GM19452 (cell line): ENCODE data around the gene OR10H1.
"Not testable (repeated sequence)": the region's sequence is repeated elsewhere in the genome, so short reads cannot be mapped to it uniquely, and the experiment has no call there.

Experiments
- ATAC-seq: cut with Tn5 transposase; IDR thresholded peaks from one replicate; pipeline ENCODE4 v1.9.1; 2021; ENCODE audit not compliant: unreplicated experiment

The OR10H1 gene

DNA sequence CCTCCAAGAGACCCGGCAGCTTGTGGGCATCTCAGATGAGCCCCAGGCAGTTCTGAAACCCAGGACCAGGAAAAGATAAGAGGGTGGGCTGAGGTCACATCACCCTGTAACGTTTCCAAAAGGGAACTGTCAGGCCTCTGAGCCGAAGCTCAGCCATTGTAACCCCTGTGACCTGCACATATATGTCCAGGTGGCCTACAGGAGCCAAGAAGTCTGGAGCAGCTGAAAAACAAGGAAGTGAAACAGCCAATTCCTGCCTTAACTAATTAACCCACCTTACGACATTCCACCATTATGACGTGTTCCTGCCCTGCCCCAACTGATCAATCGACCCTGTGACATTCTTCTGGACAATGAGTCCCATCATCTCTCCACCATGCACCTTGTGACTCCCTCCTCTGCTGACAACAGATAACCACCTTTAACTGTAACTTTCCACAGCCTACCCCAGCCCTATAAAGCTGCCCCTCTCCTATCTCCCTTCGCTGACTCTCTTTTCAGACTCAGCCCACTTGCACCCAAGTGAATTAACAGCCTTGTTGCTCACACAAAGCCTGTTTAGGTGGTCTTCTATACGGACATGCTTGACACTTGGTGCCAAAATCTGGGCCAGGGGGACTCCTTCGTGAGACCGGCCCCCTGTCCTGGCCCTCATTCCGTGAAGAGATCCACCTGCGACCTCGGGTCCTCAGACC, 13.3 kb upstream of the OR10H1 start:
- not testable (repeated sequence) for ATAC-seq

DNA sequence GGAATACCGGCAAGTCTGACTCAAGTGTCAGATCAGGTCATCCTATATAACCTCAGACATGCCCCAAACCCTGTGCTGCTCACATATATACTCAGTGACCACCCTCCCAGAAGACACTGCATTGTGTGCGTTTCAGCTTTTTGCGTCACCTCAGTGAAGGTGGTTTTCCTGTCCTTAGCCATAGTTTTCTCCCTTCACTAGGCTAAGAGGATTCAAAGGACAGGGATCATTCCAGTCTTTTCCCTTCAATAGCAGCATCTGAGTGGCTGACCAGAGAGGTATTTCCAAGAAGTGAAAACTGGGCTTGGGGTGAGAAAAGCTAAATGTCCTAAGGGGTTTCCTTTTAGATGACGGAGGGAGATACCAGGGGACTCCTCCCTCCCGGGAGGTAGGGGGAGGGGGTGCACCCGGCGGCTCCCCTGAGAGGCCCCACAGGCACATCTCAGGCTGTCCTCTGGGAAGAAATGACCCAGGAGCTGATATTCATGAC, 12.7 kb upstream of the OR10H1 start:
- ATAC-seq, result no peak

DNA sequence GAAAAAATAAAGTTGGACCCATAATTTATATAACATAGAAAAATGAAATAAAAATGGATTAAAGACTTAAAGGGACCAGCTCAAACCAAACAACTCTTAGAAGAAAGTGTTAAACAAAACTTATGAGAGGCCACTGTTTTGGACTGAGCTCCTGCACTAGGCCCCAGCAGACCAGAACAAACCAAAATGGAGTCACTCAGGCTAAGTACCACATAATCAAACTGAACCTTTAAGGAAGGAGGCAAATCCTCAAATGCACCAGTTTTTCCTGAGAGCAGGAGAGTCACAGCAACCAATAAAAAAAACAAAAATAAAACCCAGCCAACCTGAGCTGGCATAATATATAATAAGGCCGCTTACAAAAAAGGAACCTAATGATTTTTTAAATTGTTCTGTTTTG, 10.3 kb upstream of the OR10H1 start:
- no peak for ATAC-seq

DNA sequence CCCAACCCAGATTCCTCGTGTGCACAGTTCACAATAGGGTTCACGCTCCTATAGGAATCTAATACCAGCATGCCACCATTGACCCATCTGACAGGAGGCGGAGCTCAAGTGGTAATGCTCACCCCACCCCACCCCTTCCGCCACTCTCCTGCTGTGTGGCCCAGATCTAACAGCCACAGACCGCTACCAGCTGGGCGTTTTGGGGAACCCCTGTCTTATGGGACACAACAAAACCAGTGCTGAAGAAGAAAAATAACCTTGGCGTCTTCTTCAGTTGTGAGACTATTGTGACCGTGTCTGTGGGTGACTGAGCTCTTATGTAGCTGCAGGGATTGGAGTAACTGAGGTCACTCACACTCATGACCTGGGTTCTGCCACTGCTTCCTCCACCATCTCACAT, 5.2 kb upstream of the OR10H1 start:
- no peak for ATAC-seq

DNA sequence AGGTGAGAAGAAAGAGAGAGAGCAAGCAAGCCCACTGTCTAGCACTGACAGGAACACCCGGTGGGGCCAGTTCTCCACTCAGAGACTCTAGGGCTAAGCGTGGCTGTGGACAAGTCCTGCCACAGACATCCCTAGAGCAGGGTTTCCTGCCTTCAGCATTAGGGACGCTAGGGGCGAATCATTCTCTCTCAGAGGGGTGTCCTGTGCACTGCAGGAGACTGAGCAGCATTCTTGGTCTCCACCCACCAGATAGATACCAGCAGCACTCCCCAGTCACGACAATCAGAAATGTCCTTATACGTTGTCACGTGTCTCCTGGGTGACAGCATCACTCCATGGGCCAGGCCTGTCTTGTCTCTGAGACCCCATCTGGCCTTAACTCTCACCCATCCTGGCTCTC, 1.5 kb downstream of the OR10H1 start:
- no peak for ATAC-seq

DNA sequence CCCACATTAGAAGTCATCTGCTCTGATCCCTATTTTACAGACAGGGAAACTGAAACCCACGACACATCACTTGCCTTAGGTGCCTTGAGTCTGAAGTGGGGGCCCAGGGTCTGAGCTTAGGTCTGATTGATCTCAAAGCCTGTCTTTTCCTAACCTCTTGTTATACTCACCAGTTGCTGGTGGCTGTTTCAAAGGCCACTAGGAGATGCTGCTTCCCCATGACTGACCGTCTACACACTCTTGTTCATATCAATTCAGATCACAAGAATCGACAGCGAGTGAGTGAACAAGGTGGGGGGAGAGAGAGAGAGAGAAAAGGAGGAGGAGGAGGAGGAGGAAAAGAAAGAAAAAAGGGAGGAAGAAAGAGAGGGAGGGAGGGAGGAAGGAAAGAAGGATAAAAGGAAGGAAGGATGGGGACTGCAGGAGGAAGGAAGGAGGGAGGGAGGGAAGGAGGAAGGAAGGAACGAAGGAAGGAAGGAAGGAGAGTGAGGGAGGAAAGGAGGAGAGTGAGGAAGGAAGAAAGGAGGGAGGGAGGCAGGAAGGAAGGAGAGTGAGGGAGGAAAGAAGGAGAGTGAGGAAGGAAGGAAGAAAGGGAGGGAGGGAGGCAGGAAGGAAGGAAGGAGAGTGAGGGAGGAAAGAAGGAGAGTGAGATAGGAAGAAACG, 3.3 kb downstream of the OR10H1 start:
- no peak for ATAC-seq

DNA sequence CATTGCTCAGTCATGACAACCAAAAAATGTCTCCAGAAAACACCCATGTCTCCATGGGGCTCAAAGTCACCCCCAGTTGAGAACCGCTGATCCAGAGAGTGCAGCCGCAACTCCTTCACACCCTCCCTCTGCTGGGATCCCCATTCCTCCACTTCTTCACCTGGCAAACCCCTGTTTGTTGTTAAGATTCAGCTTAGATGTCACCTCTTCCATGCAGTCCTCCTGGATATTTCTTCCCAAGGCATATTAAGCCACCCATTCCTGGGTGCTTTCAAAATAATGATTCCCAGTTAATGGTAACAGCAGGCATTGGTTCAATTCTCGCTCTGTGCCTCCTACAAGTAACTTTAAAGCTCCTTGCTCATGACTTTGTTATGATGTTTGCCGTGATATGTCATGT, 4.0 kb downstream of the OR10H1 start:
- ATAC-seq, result no peak

DNA sequence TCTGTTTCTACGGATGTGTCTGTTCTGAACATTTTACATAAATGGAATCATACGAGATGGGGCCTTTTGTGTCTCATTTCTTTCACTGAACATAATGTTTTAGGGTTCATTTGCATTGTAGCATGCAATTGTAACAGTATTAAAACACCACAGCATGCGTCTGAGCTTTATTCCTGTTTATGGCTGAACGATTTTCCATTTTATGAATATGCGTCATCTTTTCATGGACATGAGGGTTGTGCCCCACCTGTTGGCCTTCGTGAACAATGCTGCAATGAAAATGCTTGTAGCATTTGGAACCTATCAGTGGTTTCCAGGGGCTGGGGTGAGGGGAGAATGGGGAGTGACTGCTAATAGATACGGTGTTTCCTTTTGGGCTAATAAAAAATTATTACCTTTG, 5.1 kb downstream of the OR10H1 start:
- no peak for ATAC-seq

DNA sequence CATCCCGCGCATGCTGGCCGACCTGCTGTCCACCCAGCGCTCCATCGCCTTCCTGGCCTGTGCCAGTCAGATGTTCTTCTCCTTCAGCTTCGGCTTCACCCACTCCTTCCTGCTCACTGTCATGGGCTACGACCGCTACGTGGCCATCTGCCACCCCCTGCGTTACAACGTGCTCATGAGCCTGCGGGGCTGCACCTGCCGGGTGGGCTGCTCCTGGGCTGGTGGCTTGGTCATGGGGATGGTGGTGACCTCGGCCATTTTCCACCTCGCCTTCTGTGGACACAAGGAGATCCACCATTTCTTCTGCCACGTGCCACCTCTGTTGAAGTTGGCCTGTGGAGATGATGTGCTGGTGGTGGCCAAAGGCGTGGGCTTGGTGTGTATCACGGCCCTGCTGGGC, 21.2 kb downstream of the OR10H1 start:
- not testable (repeated sequence) for ATAC-seq

DNA sequence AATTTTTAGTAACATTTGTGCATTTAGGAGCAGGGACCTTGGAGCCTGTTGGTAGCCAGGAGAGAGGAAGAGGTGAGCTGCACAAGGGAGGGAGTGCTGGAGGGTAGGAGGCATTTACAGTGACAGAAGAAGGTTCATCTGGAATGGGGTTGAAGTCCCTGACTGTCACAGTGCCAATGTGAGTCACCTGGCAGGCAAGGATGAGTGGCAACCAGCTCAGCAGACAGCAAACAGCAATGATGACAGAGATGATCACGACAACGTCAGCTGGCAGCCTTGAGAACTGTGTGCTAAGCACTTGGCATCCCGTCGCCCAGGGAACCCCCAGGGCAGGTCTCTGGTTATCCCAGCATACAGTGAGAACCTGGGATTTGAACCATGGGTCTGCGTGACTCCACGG, 25.4 kb downstream of the OR10H1 start:
- no peak for ATAC-seq

DNA sequence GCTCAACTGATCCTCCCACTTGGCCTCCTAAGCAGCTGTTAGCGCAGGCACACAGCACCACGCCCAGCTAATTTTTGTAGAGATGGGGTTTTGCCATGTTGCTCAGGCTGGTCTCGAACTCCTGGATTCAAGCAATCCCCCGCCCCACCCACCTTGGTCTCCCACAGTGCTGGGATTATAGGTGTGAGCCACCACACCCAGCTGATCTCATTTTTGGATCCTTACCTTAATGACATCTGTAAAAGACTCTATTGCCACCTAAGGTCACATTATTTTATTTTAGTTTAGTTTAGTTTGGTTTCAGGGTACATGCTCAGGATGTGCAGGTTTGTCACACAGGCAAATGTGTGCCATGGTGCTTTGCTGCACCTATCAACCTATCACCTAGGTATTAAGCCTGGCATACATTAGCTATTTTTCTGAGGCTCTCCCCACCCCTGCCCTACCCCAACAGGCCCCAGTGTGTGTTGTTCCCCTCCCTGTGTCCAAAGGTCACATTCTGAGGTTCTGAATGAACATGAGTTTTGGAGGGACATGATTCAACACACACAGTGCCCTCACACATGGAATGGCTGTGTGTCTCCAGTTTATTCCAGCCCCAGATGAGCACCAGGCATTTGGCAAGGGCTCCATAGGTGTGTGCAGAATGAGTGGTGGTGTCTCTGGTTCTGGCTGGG, 26.7 kb downstream of the OR10H1 start:
- ATAC-seq, result no peak

DNA sequence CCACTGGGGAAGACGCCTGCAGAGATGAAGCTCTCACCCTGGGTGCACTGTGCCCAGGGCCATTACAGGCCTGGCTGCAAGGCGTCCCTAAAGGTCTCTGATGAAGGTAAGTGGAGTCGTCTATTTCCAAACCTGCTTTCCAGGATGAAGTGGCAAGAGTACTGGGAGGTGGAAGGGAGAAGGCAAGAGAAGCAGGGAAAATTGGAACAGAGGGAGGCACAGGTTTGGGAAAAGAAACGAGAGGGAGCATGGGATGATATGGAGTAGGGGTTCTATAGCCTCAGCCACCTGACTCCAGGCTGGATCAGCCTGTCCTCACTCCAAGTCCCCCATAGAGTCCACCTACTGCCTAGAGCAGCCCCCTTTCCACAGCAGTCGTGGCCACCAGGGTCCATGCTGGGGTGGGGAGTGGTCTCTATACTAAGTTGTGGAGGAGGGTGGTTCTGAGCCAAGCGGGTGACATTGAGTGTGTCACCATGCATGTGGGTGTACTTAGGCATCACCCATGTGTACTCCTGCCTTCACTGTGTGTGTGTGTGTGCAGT, 27.8 kb downstream of the OR10H1 start, which contains the start of gene OR10H5:
OR10H5 (plus strand) TSS at position 51 of the 545 bp plus-strand sequence. CDS start 6,388 bp downstream, outside the sequence.
- ATAC-seq, result no peak

DNA sequence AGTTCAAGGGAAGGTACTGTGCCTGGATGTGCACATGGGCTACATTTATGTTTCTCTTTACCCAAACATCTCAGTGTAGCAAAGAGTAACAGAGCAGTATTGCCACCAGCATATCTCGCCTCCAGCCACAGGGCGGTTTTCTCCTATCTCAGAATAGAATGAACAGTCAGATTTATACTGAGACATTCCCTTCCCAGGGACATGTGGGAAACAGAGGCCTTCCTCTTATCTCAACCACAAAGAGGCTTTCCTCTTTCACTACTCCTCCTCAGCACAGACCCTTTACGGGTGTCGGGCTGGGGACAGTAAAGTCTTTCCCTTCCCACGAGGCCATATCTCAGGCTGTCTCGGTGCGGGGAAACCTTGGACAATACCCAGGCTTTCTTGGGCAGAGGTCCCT, 32.6 kb downstream of the OR10H1 start:
- not testable (repeated sequence) for ATAC-seq

DNA sequence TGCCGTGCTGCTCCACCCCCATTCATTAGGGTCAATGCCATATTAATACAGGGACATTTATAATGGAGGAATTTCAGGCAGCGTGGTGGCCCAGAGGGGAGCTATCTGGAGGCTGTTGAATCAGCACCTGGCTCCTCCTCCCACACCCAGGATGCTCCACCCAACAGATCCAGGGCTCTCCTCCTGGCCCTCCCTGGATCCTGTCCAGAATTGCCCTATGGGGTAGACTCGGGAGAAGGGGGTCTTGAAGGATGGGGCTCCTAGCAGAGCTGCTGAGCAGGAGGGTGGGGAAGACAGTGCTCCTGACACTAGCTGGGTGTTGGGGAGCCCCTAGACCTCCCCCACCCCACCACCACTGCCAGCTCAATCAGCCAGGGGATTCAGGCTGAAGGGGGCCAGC, 33.3 kb downstream of the OR10H1 start:
- ATAC-seq, result no peak

DNA sequence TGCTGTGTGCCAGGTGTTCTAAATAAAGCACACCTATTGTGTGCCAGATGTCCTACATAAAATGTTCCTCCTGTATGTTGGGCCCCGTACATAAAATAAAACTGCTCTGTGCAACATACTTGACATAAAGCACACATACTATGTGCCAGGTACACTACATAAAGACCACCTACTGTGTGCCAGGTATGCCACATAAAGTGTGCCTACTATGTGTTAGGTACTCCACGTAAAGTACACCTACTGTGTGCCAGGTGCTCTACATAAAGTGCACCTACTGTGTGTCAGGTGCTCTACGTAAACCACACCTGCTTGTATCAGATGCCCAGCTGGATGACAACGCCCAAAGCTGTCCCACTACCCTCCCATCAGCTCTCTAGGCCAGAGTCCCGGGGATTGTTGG, 33.8 kb downstream of the OR10H1 start:
- ATAC-seq, result no peak

DNA sequence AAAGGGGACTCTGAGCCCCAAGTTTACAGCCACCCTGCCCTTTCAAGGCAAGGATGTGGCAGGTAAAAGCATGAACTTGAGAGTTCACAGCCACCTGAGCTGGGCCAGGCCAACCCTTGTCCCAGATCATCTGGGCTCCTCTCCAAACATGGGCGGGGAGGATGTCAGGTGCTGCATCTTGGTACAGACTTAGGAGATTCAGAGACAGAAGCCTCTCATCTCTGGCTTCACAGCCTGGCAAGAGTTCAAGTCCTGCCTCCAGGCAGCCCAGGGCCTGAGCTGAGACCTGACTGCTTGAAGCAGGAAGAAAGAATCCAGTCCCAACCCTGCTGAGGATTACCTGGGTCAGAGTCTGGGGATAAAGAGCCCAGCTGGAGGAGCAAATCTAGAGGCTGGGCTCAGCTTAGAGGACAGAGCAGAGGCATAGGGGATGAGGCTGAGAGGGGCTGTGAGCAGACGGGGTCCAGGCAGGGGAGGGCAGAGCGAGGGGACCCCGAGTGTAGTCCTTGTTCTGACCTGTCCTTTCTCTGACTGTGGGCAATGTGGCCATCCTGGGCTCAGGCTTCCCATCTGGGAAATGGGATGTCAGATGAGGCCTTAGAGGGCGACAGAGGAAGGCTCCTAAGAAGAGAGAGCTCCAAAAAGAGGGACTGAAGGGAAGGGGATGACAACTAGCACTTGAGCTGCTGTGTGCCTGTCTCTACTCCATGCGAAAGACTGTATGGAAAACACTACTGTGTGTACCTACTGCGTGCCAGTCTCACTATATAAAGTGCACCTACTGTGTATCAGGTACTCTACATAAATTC, 34.6 kb downstream of the OR10H1 start:
- no peak for ATAC-seq

DNA sequence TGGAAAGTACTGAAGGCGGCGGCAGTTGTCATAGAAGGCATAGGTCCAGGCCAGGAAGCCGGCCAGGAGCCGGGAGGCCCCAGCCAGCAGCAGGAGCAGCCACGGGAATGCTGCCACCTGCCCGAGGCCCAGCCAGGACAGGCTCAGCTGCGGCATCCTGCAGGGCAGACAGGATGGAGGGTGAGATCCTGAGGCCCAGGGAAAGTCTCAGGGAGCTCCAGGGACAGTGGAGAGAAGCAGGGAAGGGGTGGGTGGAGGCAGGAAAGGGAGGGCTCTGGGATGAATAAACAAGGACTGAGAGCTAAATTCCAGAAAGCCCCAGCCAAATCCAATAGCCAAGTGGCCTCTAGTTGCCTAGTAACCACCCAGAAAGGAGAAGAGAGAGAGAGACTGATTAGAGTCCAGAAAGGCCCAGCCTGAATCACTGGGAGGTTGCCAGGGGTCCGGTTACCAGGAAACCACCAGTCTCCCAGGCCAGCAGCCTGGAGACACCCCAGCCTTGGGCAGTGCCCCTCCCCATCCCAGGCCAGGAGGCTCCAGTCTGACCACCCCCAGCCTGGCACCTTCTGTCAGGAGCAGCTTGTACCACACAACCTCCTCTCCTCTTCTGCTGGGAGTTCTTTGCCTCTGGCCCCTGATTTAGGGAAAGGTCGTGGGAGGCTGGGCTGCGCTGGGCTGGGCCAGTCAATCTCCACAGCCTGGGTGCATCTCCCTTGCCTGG, 35.5 kb downstream of the OR10H1 start:
- ATAC-seq, result no peak

DNA sequence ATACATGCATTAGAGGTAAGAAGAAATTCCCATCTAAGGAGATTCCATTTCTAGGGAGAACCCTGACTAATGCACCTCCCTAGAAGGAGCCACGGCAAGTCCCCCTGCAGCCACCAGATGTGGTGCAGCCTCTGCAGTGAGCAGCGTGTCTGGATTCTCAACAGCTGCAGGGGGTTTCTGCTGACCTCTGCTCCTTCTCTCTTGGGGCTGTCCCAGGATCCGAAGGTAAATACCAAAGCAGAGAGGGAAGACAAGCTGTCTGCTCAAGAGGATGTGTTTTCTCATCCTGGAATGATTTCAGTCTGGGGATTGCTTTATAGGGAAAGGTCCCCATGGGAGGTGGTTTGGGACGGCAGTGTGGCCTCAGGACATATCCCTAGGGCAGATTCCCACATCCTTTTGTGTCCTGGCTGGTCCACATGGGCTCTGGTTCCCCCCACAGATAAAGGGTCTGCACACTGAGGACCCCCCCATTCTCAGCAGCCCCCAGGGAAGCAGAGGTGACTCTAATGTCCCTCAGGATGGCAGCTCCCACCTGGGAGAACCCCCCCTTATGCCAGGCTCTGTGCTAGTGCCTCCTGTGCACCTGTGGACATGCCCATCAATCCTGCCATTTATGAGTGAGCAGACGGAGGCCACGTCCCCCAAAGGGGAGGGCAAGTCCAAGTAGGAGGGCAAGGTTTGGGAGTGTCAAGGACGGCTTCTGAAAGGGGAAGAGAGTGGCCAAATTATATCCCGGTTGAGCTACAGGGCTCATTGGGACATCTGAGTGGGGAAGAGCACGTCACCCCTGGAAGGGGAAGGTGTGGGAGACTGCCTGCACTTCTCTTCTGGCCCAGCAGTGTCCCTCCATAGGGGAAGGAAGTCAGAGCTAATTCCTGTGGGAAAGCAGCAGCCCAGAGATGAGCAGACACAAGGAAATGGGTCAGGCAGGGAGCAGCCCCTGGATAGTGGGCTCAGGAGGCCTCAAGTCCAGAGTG, 38.2 kb downstream of the OR10H1 start:
- ATAC-seq, result no peak

DNA sequence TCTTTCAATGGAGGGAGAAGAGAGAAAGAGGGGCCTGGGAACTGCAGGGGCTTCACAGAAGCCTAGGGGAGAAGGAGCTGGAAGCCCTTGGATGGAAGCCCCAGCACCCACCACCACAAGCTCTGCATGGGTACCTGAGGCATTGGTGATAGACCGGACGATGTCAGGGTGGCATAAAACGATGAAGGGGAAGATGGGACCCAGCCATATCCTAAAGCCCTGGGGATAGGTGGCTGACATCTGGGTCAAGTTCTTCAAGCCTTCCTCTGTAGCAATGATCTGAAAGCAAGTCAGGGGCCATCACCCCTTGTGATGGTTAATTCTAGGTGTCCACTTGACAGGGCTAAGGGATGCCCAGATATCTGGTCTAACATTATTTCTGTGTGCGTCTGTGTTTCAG, 39.2 kb downstream of the OR10H1 start:
- ATAC-seq, result no peak
